ENCODE measurements around the gene GALNT2.

Gene GALNT2

DNA sequence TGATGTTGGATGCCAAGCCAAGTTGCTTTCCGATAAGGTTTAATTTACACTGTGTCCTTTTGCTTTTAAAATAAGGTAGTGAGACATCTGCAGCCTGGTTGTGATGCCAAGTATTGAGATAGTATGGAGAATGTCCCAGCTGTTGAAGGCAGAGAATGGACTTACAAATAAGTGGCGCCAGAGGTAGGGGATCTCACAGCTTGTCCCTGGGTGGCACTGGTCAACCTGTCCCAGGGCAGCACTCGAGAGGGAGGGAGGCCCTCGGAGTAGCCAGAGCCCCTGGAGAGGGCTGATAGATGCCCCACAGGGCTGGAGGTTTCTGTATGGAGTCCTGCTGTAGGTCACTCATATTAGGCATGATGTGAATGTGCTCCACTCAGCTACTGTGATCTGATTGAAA lies 98.5 kb downstream of the GALNT2 start:
- no peak for DNase-seq (ENCODE audit: low read depth)

DNA sequence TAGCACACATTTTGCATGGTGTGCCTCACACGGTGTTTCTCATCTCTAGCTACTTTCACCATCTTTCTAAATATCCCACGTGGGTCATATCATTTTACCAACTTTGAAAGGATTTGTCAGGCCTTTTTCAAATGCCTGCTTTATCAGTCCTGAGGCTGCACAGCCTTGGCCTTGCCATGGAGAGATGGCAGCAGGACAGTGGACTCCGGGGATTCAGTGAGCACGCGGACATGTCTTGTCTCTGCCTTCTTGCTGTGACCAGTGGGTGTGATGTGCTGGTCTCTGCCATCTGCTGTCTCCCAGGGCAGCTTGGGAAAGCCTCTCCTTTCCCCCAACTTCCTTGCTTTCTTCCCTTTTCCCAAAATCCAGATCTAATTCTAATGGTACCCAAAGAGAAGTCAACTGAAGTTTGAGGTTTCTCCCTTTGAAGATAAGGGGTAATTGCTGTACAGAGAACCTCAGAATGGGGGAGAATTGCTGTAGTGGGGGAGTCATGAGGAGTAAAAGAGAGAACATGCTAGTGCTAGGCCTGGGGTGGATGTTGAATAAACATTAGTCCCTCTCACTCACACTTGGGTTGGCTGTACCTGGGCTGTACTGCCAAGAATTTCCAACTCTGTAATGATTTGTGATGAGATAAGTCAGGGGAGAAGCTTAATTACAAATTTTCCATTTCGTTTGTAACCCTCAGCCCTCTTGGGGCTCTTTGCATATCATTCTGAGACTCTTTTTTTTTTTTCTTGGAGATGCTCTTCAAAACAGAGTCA lies 99.5 kb downstream of the GALNT2 start:
- no peak for DNase-seq (ENCODE audit: low read depth)

DNA sequence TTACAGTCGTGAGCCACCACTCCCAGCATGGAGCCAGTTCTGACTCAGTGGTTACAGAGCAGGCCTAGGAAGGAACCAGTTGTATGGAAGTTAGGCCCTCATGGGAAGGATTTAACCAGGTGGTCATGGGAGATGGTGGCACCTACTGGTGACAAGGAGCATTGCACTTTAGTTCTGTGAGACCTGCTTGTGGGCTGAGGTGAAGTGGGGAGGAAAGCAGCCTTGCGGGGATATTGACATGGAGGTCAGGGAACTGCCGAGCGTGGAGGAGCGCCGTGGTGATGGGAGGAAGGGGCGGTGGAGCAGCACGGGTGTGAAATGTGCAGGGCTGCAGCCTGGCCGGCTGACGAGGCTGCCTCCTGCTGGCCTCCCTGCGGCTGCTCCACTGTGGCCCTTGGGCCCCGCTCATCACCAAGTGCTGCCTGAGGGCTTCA lies 100.4 kb downstream of the GALNT2 start:
- DNase-seq (ENCODE audit: low read depth) = no peak

DNA sequence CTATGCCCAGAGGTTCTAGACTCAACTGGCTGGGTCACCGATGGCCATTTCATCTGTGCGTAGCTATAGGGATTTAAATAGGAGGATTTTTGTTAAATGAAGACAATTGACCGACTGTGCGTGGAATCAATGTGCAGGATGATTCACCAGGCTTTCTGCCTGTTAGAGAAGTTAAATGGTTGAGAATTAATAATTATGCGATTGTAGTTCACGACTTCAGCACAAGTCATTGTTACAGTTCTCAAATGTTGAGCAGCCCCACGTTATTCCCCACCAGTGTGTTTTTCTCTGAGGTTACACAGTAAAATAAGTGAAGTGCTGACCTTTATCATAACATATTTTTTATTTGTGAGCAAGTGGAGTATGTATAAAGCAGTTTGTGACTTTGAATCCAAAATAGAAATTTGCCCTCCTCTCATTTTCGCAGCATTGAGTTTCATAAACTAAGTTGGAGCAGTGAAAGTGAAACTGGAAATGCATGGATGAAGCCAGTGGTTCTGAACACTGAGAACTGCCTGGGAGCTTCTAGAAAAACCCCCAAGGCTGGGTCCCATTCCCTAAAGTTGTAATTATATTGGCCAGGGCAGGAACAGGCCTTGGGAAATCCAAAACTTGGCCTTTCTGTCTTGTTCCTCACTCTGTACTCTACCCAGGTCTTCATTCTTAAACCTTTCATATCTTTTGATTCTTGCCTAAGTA lies 102.6 kb downstream of the GALNT2 start:
- no peak for DNase-seq (ENCODE audit: low read depth)

DNA sequence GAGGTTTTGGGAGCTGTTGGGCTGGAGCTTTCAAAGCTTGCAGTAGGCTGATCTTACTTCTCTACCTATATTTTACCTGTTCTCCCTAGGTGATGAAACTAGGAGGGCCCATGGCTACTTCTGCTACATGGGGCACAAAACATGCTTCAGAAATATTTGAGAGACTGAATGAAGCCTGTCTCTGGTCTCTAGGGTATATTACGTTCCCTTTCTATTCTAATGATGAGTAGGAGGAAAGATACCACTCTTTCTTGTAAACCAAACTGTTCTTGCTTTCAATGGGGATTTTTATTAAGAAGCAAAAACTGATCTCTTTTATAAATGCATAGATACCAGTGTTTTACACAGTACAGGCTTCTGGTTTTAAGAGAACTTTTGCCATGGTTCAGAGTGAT lies 103.1 kb downstream of the GALNT2 start:
- no peak for DNase-seq (ENCODE audit: low read depth)

DNA sequence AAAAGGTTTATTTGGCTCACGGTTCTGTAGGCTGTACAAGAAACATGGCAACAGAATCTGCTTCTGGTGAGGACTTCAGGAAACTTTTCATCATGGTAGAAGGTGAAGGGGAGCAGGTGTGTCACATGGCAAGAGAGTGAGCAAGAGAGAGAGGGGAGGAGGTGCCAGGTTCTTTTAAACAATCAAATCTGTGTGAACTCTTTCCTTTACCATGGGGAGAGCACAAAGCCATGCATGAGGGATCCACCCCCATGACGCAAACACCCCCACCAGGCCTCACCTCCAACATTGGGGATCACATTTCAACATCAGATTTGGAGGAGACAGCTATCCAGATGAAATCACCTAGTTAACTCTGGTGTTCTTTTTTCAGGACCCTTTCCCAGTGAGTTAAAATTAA lies 103.6 kb downstream of the GALNT2 start:
- no peak for DNase-seq (ENCODE audit: low read depth)

DNA sequence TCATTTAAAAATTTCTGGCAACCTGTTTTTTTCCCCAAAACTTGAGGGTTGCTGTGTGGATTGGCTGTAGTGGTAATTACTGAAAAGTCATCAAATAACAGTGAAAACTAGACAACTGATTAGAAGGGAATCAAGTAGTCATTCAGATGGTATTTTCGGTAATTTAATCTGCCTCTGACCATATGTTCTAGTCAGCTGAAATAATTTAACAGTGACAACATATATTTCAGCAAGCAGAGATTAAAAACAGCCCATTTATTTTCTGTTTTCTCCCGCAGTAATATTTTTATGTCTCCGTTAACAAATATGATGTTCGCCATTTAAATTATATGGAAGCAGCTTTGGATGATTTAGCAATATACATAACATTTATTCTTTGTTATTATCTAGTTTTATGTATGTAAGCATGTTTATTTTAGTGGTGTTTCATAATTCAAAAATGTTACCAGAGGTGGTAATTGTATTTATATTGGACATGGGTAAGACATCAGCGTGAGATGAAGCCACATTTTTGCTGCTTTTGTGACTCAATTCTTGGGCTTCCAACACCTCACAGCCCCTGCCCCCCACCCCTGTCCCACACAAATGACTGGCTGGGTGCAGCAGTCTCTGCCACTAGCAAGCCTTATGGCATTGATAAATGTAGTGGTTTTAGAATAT lies 104.4 kb downstream of the GALNT2 start:
- DNase-seq (ENCODE audit: low read depth) = no peak

DNA sequence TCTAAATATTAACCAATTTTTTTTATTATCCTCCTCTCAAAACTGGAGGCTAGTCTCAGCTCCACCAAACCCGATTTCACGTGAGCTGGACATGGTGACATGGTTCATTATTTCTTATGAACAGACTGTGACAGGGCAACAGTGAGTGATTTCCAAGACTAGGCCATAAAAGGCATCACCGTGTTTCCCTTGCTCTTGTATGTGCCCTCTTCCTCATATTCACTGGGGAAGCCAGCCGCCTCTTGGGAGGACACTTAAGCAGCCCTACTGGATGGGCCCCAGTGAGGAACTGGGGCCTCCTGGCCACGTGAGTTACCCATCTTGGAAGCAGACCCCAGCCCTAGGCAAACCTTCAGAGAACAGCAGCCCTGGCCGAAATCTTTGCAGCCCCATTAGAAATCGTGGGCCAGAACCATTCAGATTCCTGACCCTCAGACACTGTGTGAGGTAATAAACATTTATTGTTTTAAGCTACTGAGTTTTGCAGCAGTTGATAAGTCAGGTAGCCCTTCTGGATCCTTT lies 105.0 kb downstream of the GALNT2 start:
- DNase-seq (ENCODE audit: low read depth) = no peak

DNA sequence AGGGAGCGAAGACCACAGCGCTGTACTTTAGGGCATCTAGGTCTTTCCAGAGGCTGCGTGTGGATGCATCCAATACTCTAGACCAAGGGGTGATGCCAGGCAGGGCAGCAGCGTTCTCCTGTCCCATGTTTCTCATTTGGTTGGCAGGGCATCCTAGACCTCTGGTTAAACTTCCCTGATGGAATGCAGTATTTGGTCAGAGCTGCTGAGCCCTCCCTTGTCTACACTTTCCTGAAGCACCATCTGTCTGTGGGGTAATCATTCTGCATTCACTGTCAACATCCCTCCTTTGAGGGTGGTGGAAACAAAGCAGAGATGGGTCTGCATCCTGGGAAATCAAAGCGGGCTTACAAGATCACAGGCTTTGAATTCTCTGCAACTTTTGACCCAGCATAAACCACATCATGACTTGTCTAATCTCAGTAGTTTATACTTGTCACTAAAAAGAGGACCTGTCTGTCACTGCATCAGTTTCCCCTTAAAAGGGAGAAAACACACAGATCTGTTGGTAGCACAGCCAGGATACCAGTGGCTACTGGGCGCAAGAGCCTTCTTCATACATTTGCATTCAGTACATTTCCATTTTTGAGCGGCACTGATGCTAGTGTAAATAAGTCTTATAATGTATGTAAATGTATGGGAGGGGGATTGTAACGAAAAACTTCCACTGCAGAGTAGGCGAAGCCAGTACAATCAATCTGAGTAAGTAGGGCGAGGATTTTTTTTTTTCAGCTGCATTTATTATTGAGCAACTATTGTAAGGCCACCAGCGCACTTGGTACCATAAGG lies 106.3 kb downstream of the GALNT2 start:
- DNase-seq (ENCODE audit: low read depth) = no peak

DNA sequence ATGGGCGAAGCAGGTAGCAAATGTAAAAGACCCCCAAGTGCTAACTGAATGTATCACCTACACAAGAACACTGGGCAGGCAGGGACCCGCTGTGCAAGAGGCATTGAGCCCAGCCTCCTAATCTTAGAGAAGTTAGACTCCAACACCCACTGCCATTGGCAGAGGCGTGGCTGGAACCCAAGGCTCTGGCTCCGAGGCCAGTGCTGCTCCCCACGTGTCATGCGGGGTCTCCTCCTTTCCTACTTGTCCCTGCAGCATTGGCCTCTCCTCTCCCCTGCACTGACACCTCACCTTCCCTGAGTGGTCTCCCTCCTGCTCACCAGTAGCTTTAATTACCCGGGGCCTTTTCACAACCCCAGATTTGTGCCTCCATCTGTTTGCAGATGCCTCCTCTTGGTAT lies 107.0 kb downstream of the GALNT2 start:
- no peak for DNase-seq (ENCODE audit: low read depth)

DNA sequence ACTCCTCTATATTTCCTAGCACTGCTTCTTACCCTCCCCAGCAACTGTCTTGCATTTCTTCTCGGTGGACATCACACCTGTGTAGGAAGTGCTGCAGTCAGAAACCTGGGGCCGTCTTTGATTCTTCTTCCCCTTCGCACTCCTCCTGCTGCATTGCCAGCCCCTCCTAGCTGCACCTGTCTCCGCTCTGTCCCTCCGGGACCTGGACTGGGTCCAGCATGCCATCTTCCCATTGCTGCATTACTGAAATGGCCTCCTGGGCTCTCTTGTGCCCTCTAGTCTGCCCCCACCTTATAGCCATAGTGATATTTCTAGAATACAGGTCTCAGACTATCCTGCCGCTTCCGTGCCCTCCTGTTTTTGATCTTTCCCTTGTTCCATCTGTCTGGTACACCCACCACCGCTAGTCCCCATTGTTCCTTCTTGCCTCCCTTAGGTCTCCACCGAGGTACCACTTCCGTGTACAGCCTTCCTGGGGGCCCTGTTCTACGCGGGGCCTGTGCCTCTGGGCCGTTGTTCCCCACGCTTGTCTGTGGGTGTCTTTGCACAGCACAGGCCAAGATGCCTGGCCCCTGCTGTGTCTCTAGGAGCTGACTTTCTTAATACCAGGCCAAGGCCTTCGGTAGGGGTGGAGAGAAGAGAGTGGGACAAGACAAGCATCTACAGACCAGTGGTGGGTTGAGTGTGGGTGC lies 107.6 kb downstream of the GALNT2 start:
- no peak for DNase-seq (ENCODE audit: low read depth)

DNA sequence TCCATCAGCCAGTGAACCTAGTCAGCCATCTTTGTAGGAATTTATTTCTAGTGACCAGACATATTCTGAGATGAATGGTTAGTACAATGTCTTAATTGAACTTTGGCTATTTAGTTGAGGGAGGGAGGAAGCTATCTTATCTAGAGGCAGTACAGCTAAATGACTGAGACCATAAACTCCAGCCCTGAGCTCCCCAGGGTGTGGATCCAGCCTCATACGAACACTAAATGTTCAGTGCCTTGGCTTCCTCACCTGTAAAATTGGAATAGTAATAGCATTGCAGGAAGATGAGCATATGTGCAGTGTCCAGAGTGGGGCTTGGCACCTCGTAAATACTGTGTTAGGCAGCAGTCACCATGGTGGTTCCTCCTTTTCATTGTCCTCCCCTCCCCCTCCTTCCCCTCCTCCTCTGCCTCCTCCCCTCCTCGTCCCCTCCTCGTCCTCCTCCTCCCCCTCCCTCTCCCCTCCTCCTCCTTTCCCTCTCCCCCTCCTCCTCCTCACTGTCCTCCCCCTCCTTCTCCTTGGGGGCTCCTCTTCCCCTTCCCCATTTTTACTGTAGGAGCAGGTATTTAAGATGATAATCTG lies 108.2 kb downstream of the GALNT2 start:
- no peak for DNase-seq (ENCODE audit: low read depth)

DNA sequence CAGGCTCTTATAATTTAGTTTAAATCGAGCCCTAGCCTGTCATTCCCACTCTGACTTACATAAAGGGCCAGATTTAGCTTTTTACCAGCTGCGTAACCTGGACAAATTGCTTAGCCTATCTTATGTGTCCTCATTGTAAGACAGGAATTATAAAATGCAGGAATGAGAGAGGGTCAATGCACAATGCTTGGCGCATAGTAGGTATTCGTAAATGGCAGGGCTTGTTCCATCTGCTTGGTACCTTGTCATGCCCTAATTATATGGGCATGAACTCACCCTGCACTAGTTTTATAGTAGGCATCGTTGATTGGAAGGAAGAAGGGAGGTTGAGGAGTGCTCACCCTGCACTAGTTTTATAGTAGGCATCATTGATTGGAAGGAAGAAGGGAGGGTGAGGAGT lies 108.8 kb downstream of the GALNT2 start:
- DNase-seq (ENCODE audit: low read depth) = no peak

DNA sequence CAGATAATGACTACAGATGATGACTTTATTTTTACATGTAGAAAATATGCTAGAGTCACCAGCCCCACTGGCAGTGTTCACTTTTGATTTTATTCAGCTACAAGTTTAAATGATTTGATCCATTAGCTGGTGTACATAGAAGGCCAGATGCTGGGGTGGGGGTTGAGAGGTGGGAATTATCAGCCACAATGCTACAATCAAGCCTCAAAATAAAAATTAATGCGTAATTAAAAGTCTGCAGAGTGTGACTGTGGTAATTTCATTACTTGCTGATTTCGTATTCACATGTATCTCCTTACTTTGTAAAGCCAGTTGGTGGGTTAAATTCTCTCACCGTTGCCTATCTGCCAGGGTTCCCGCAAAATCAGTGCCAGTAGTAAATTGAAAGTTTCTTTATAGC lies 109.3 kb downstream of the GALNT2 start:
- no peak for DNase-seq (ENCODE audit: low read depth)

DNA sequence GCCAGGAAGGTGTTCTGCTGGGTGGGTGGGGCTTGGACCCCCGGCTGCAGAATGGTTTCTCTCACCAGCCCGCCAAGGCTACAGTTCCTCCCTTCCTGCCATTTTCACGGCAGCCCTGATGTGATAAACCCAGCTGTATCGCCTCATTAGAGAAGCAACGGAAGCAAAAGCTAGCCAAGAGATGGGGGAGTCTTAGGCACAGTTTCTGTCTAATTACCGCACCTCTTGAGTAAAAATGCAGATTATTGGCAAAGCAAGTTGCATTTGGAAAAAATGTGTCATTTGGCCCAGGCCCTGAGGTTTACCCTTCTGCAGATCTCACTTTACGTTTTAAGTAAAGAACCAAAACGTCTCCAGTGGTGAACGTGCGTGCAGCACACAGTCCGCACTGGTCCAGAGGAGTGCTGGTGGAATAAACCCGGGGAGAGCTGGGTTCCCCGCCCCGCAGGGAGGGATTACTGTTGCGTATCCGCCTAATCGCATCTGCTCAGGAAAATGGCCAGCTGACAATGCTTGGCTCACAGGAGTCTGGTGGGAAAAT lies 109.9 kb downstream of the GALNT2 start:
- no peak for DNase-seq (ENCODE audit: low read depth)

DNA sequence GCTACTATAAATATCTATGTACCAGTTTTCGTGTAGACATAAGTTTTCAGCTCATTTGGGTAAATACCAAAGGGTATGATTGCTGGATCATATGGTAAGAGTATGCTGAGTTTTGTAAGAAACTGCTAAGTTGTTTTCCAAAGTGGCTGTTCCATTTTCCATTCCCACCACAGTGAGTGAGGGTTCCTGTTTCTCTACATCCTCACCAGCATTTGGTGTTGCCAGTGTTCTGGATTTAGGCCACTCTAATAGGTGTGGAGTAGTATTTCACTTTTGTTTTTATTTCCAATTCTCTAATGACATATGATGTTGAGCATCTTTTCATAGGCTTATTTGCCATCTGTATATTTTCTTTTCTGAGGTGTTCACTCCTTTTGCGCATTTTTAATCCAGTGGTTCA lies 112.2 kb downstream of the GALNT2 start:
- DNase-seq (ENCODE audit: low read depth) = no peak

DNA sequence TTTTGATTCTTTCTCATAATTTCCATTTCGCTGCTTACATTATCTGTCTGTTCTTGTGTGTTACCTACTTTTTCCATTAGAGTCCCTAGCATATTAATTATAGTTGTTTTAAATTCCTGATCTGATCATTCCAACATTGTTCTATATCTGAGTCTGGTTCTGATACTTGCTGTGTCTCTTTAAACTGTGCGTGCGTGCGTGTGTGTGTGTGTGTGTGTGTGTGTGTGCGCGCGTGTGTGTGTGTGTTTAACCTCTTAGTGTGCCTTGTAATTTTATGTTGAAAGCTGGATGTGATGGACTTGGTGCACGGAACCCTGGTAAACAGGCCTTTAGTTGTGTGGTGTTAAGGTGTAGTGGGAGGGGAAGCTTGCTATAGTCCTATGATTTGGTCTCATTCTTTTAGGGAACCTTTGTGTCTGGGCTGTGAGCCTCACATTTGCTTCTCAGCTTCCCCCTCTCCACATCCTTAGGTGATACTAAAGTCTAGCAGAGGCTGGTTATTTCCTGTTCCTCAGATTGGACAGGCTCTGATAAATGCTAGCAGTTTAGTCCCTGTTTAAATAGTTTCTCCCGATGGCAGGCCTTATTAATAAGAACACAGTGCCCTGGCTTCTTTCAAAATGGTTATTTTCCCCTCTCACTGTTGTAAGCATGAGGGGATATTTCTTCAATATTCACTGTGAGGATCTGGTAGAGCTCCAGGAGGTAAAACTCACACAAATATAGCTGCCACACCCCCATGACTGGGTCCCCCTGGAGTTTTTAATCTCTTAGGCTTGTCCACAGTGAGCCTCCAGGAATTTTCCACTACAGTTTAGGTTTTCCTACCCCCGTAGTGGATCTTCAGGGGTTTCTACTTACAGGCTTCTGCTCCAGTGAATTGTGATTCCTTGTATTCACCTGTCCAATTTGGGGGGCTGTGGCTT lies 118.3 kb downstream of the GALNT2 start:
- DNase-seq (ENCODE audit: low read depth) = no peak

DNA sequence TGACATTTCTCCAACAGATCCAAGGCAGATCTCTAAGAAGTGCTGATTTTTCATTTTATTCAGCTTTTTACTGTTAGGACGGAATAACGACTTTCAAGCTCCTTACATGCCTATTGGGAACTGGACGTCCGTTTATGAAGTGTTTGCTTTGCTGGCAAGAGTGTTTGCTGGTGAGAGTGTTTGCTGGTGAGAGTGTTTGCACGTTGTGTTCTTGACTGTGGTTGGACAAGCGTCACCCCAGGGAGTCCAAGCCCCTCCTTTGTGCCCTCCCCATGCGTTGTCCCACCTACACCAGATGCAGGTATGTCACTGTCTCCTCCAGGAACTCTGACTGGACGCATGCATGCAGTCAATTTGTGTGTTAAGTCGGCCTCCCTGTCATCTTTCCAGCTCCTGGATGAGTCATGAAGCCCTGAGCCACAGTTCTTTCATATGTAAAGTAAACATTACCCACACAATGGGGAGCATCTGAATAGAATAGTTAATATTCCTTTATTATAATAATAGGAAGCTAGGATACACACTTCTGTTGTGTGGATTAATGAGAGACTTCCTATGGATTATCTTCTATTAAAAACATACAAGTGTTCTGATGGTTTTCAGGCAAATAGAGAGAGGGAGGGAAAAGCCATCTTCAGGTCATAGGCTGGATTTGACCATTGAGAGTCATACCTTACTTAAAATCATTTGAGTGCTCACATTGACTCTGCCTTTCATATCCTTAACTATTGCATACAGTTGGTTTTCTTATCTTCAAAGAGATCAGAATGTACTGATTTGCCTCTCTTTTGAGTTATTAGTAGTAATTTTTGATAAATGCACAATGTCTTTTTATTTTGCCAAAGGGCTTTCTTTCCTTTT lies 119.2 kb downstream of the GALNT2 start:
- DNase-seq (ENCODE audit: low read depth) = no peak

DNA sequence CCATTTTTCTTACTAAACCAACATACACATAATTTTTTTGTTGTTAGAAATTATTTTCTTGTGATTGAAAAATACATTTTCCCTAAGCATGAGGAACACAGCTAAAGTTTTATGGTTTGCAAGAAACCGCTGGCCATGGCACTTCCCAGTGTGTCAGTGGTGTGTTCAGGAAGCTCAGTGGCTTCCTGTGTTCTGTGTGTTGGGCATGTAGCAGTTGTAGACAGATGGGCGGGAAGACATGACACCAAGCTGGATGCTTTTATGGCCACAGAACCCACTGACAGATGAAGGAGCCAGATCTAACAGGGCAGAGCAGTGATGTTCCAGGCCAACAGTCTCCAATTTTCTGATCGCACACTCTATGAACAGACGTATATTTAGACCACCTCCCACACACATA lies 119.8 kb downstream of the GALNT2 start:
- no peak for DNase-seq (ENCODE audit: low read depth)

Measured in HS-27A (cell line).